Sigmoid colon (tissue), 7 donors: ENCODE data around the gene PLGRKT. TPM values are rescaled to one million over a fixed set of nuclear protein-coding genes. Genes with fewer than 3 reads are reported as not detected.
"Not testable (repeated sequence)": the region's sequence is repeated elsewhere in the genome, so short reads cannot be mapped to it uniquely, and the experiment has no call there.

ENCODE experiments used
- DNase-seq: peaks from one replicate; pipeline ENCODE4 v3.0.0-alpha.2; 2019
- H3K27ac ChIP-seq, 4 donors: fragments of 200-600 bp; sonication (generic); one replicate each; pipeline ENCODE4 v1.5.1; 2016 to 2019; ENCODE audit warnings: mild to moderate bottlenecking in 1 of 4
- H3K27me3 ChIP-seq, 3 donors: fragments of 200-600 bp; sonication (generic); one replicate each; pipeline ENCODE4 v1.5.1; 2019; ENCODE audit warnings: mild to moderate bottlenecking in 1 of 3
- H3K36me3 ChIP-seq, 4 donors: fragments of 200-600 bp; sonication (generic); one replicate each; pipeline ENCODE4 v1.5.1; 2016 to 2019
- H3K4me1 ChIP-seq, 4 donors: fragments of 200-600 bp; sonication (generic); one replicate each; pipeline ENCODE4 v1.5.1; 2017 to 2019
- H3K4me3 ChIP-seq, 4 donors: fragments of 200-600 bp; sonication (generic); one replicate each; pipeline ENCODE4 v1.5.1; 2017 to 2019; ENCODE audit warnings: mild to moderate bottlenecking in 2 of 4, moderate library complexity in 1 of 4
- H3K9me3 ChIP-seq, 4 donors: fragments of 200-600 bp in 3 of 4; sonication (generic) in 3 of 4; one replicate each; pipeline versions ENCODE4 v1.5.1 to v1.6.1; 2013 to 2019
- CTCF ChIP-seq, 4 experiments: fragments of 450-650 bp in 3 of 4; fragments of 200-600 bp in 1 of 4; IDR thresholded peaks; one replicate each; pipeline ENCODE4 v1.5.1; 2016 to 2019; ENCODE audit warnings: antibody characterized with exemption in 4 of 4, mild to moderate bottlenecking in 3 of 4, moderate library complexity in 2 of 4
- EP300 ChIP-seq, 4 donors: sonication (generic); formaldehyde crosslinking; IDR thresholded peaks; one replicate each; pipeline ENCODE4 v1.6.1; 2017; ENCODE audit warnings: antibody characterized with exemption in 4 of 4
- POLR2A ChIP-seq, 2 donors: fragments of 450-650 bp; IDR thresholded peaks; one replicate each; pipeline ENCODE4 v1.6.1; 2016; ENCODE audit warnings: antibody characterized with exemption in 2 of 2, mild to moderate bottlenecking in 2 of 2, moderate library complexity in 2 of 2
- POLR2AphosphoS5 ChIP-seq, 4 donors: sonication (generic); formaldehyde crosslinking; IDR thresholded peaks; one replicate each; pipeline ENCODE4 v1.6.1; 2017; ENCODE audit warnings: antibody characterized with exemption in 4 of 4
- WGBS, 2 donors: extraction: QIAGEN DNeasy Blood & Tissue Kit; methylation state at CpG; one replicate each; pipeline ENCODE4 v1.1.7; 2013; 5-methylcytosine and 5-hydroxymethylcytosine counted together
- intact Hi-C: fragments of 100-400 bp; cut with DNase I; formaldehyde crosslinking; loops from one replicate; pipeline ENCODE4 v1.15.1; 2023
- polyA plus RNA-seq, 3 donors: library from polyadenylated mRNA; stranded (reverse); fragments of 200-250 nt; gene quantifications; one replicate each; pipeline ENCODE4 v1.2.3, GENCODE V29; 2013
- total RNA-seq, 4 donors: library from RNA; depleted of rRNA; stranded (reverse); fragments of >200 nt; gene quantifications; one replicate each; pipeline ENCODE4 v1.1.0, GENCODE V29; 2016
- donor health status: healthy with polysubstance abuse.
- donor health status: Bipolar disorder and iron deficiency.
- donor health status: healthy.

The PLGRKT gene
- total and polyA plus RNA-seq, 7 donors = 14.1 to 94.6 (median 25.0) TPM

GRCh38 chr9:5436441-5436840 is 1.3 kb downstream of the PLGRKT start:
- Histone ChIP-seq H3K9me3 (no peaks in the 10 kb centered on the region), H3K27ac (peak overlapping the region in 2 of 4 donors; percentile 93 to 94), H3K4me3 (no peak overlapping the region), H3K36me3 (peaks cover 0 to 13% (median 3%) of the 10 kb centered on the region in 4 donors), H3K4me1 (peaks cover 0 to 16% (median 15%) of the 10 kb centered on the region in 4 donors), H3K27me3 (no peaks in the 10 kb centered on the region)
- intact Hi-C loops = loop anchor here (5.0 to 10.0 kb wide), 6 partner anchors 449 to 1912 kb away; partner anchors contain the start of genes AK3, JAK2, RCL1 and RFX3
- TF ChIP-seq POLR2AphosphoS5 (IDR thresholded peaks at IDR 0.05) (no peak), CTCF (IDR thresholded peaks at IDR 0.05) (no peak), POLR2A (IDR thresholded peaks at IDR 0.05) (no peak), EP300 (IDR thresholded peaks at IDR 0.05) (no peak)
- 30 to 77% methylated on average over 2 of the region's 2 CpGs for WGBS, 2 donors
- no peak for DNase-seq

GRCh38 chr9:5435912-5436311 is 1.8 kb downstream of the PLGRKT start:
- H3K27ac ChIP-seq = no peak overlapping the region
- no peak for DNase-seq
- H3K4me3 ChIP-seq = no peak overlapping the region
- H3K36me3 ChIP-seq = peaks cover 0 to 17% (median 4%) of the 10 kb centered on the region in 4 donors
- H3K4me1 ChIP-seq = peaks cover 0 to 16% (median 15%) of the 10 kb centered on the region in 4 donors
- intact Hi-C loops = loop anchor here (5.0 to 10.0 kb wide), 6 partner anchors 449 to 1911 kb away; partner anchors contain the start of genes AK3, JAK2, RCL1 and RFX3
- WGBS, 2 donors = 76 to 83% methylated on average over 3 of the region's 3 CpGs
- H3K9me3 ChIP-seq = no peaks in the 10 kb centered on the region
- no peaks in the 10 kb centered on the region for H3K27me3 ChIP-seq
- no peak for TF ChIP-seq POLR2A (IDR thresholded peaks at IDR 0.05)
- TF ChIP-seq CTCF (IDR thresholded peaks at IDR 0.05) = no peak
- no peak for TF ChIP-seq POLR2AphosphoS5 (IDR thresholded peaks at IDR 0.05)
- no peak for TF ChIP-seq EP300 (IDR thresholded peaks at IDR 0.05)

GRCh38 chr9:5433841-5434810 is 3.6 kb downstream of the PLGRKT start:
- H3K36me3 ChIP-seq = peaks cover 0 to 32% (median 7%) of the 10 kb centered on the region in 4 donors
- 96 to 97% methylated on average over 65 of the region's 65 CpGs for WGBS, 2 donors
- not testable (repeated sequence) for H3K27ac ChIP-seq

GRCh38 chr9:5433328-5433727 is 4.4 kb downstream of the PLGRKT start:
- 91 to 96% methylated on average over 26 of the region's 26 CpGs for WGBS, 2 donors
- H3K4me3 ChIP-seq, H3K9me3 ChIP-seq, DNase-seq, H3K27ac ChIP-seq, H3K27me3 ChIP-seq: not testable (repeated sequence)
- intact Hi-C loops = loop anchor here (10.0 kb wide), 4 partner anchors 639 to 1909 kb away; partner anchors contain the start of genes AK3, RCL1, RFX3 and UHRF2
- Histone ChIP-seq H3K4me1 (peaks cover 0 to 13% (median 11%) of the 10 kb centered on the region in 4 donors), H3K36me3 (peaks cover 0 to 32% (median 7%) of the 10 kb centered on the region in 4 donors)

More at GRCh38 chr9:5433841-5434810, 3.6 kb downstream of the PLGRKT start:
- intact Hi-C loops = loop anchor here (10.0 kb wide), 4 partner anchors 639 to 1909 kb away; partner anchors contain the start of genes AK3, RCL1, RFX3 and UHRF2
- H3K9me3 ChIP-seq, H3K4me3 ChIP-seq, DNase-seq, H3K27me3 ChIP-seq: not testable (repeated sequence)
- H3K4me1 ChIP-seq = peaks cover 0 to 16% (median 15%) of the 10 kb centered on the region in 4 donors

GRCh38 chr9:5432890-5433289 is 4.8 kb downstream of the PLGRKT start:
- intact Hi-C loops = loop anchor here (10.0 kb wide), 4 partner anchors 638 to 1908 kb away; partner anchors contain the start of genes AK3, RCL1, RFX3 and UHRF2
- H3K27me3 ChIP-seq, H3K27ac ChIP-seq, H3K9me3 ChIP-seq, H3K4me1 ChIP-seq, DNase-seq, H3K4me3 ChIP-seq: not testable (repeated sequence)
- peaks cover 0 to 32% (median 7%) of the 10 kb centered on the region in 4 donors for H3K36me3 ChIP-seq
- 97 to 98% methylated on average over 24 of the region's 24 CpGs for WGBS, 2 donors

- Histone ChIP-seq H3K4me1 (no peaks in the 10 kb centered on the region), H3K27me3 (no peaks in the 10 kb centered on the region), H3K27ac (no peak overlapping the region), H3K36me3 (peaks cover 0 to 32% (median 6%) of the 10 kb centered on the region in 4 donors), H3K4me3 (no peak overlapping the region), H3K9me3 (no peaks in the 10 kb centered on the region)
- TF ChIP-seq POLR2AphosphoS5 (IDR thresholded peaks at IDR 0.05) (no peak), POLR2A (IDR thresholded peaks at IDR 0.05) (no peak), CTCF (IDR thresholded peaks at IDR 0.05) (no peak), EP300 (IDR thresholded peaks at IDR 0.05) (no peak)
- intact Hi-C loops = loop anchor here (10.0 kb wide), 4 partner anchors 636 to 1906 kb away; partner anchors contain the start of genes AK3, RCL1, RFX3 and UHRF2
- 38 to 81% methylated on average over 3 of the region's 3 CpGs for WGBS, 2 donors
- no peak for DNase-seq
These were observed 6.8 kb downstream of the PLGRKT start for GRCh38 chr9:5430912-5431311.
